ENCODE results near the gene SPTB.
A peak's percentile ranks its signal among the peaks of the same experiment; 100 is the strongest.

The SPTB gene

DNA sequence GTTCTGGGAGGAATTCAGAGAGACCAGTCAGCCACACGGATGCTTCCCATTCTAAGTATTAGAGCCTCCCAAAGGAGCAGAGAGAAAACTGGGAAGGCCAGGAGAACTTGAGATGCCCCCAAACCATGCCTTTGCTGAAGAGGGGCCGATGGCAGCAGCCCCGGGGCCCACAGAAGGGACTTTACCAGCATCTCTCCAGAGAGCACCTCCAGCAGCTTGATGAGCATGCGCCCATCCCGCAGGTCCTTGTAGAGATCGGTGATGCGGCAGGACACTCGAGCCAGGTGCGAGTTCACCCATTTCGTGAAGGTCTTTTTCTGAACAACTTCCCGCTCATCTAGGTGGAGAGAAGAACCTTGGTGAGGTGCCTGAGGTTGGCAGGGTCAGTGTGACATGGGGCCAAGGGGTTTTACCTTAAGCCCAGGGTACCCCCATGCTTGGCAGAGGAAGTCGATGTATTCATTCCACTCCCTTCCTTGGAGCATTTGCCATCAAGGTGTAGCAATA lies 74.9 kb downstream of the SPTB start:
- H3K4me3 ChIP-seq (ENCODE audit: control insufficient read depth, low read depth, low read length): no peak overlapping the region
- TF ChIP-seq, protein P1, sequence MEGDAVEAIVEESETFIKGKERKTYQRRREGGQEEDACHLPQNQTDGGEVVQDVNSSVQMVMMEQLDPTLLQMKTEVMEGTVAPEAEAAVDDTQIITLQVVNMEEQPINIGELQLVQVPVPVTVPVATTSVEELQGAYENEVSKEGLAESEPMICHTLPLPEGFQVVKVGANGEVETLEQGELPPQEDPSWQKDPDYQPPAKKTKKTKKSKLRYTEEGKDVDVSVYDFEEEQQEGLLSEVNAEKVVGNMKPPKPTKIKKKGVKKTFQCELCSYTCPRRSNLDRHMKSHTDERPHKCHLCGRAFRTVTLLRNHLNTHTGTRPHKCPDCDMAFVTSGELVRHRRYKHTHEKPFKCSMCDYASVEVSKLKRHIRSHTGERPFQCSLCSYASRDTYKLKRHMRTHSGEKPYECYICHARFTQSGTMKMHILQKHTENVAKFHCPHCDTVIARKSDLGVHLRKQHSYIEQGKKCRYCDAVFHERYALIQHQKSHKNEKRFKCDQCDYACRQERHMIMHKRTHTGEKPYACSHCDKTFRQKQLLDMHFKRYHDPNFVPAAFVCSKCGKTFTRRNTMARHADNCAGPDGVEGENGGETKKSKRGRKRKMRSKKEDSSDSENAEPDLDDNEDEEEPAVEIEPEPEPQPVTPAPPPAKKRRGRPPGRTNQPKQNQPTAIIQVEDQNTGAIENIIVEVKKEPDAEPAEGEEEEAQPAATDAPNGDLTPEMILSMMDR (IDR thresholded peaks at IDR 0.05; ENCODE audit: control insufficient read depth, insufficient read depth, low read depth, low read length, missing control alignments): no peak
- DNase-seq (ENCODE audit: low read depth): no peak

DNA sequence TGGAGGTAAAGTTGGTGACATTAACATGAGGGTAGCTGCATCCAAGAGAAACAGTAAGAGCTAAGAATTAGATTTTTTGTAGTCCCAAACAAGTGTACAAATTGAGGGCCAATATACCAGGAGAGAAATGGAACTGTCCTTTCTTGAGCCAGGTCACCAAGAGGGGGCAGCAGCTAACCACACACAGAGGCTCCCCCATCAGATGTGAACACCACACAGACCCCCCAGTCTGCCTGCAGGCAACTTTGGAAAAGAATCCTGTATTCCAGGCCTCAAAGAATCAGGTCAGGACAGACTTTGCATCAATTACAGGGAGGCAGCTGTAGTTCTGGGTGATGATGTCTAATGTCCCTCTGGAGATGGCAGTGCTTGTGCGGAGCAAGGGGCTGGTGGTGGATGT lies 77.9 kb downstream of the SPTB start:
- DNase-seq (ENCODE audit: low read depth): no peak
- TF ChIP-seq, protein P1 (IDR thresholded peaks at IDR 0.05; ENCODE audit: control insufficient read depth, insufficient read depth, low read depth, low read length, missing control alignments): peak; percentile 66
- no peak overlapping the region for H3K4me3 ChIP-seq (ENCODE audit: control insufficient read depth, low read depth, low read length)

DNA sequence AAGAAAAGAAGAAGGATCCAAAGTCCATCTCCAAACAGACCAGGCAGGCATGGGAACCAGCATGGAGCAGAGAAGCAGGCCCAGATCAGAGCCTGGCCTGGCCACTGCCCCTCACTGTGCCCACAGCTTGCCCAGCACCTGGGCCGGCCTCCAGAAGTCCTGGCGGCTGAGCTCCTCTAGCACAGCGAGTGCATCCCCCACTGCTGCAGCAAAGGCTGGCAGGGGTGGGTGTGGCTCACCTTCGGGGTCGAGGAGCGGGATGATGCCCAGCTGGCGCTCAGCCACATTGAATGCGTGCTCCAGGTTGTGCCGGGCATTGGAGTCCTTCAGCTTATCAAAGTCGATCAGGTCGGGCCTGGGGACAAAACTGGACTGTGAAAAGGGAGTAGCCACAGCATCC lies 78.7 kb downstream of the SPTB start:
- H3K4me3 ChIP-seq (ENCODE audit: control insufficient read depth, low read depth, low read length): no peak overlapping the region
- no peak for DNase-seq (ENCODE audit: low read depth)
- TF ChIP-seq, protein P1 (IDR thresholded peaks at IDR 0.05; ENCODE audit: control insufficient read depth, insufficient read depth, low read depth, low read length, missing control alignments): no peak

DNA sequence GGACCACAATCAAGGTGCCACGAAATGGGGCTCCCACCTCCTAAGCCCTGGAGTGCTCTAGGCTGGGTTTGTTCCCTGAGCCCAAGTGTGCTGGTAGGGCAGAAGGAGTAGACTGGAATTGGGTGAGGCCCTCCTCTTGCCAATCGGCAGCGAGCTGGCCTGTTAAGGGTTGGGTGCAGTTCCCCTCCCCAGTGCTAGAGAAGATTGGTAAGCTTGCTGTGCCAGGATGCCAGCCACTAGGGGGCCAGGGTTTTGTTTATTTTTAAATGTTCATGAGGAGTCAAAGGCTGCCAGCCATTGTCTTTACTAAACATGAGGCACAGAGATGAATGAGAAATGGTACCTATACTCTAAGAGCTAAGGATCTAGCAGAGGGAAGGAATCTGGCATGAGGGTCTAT lies 79.7 kb downstream of the SPTB start:
- TF ChIP-seq, protein P1 (IDR thresholded peaks at IDR 0.05; ENCODE audit: control insufficient read depth, insufficient read depth, low read depth, low read length, missing control alignments): peak; percentile 73
- no peak for DNase-seq (ENCODE audit: low read depth)

DNA sequence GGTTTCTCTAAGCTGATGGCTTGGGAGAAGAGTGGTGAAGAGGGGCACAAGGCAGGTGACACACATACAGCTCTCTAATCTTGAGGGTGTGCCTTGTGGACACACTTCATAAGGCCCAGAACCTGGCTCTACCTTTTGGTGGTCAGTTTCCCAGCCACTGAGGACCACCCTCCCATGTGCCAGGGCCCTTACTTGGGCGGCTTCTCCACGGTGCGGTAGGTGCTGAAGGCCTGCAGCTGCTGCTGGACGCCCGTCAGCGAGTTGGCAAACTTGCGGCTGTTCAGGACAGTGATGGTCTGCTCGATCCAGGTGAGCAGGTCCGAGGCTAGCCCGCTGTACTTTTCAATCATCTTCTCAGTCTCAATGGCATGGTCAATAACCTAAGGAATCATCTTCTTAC lies 80.2 kb downstream of the SPTB start:
- H3K4me3 ChIP-seq (ENCODE audit: control insufficient read depth, low read depth, low read length): no peak overlapping the region
- TF ChIP-seq, protein P1 (IDR thresholded peaks at IDR 0.05; ENCODE audit: control insufficient read depth, insufficient read depth, low read depth, low read length, missing control alignments): no peak
- DNase-seq (ENCODE audit: low read depth): no peak

More for the DNA sequence above, 79.7 kb downstream of the SPTB start:
- no peak overlapping the region for H3K4me3 ChIP-seq (ENCODE audit: control insufficient read depth, low read depth, low read length)

DNA sequence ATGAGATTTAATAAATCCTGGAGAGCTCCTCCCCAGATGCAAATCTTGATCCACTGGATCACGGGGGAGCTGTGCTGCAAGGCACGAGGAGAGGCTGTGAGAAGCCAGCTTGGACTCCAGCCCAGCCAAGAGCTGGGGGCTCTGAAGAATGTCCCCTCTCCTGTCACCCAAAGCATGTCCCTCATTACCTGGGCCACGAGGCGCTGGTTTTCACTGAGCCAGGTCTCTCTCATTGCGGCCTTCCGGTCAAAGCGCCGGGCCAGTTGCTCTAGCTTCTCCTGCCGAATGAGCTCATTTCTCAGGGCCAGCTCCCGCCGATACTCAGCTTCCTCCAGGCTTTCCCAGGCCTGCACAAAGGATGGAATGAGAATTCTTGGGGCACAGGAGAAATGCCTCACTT lies 83.3 kb downstream of the SPTB start:
- DNase-seq (ENCODE audit: low read depth): no peak
- TF ChIP-seq, protein P1 (IDR thresholded peaks at IDR 0.05; ENCODE audit: control insufficient read depth, insufficient read depth, low read depth, low read length, missing control alignments): no peak
- H3K4me3 ChIP-seq (ENCODE audit: control insufficient read depth, low read depth, low read length): no peak overlapping the region

DNA sequence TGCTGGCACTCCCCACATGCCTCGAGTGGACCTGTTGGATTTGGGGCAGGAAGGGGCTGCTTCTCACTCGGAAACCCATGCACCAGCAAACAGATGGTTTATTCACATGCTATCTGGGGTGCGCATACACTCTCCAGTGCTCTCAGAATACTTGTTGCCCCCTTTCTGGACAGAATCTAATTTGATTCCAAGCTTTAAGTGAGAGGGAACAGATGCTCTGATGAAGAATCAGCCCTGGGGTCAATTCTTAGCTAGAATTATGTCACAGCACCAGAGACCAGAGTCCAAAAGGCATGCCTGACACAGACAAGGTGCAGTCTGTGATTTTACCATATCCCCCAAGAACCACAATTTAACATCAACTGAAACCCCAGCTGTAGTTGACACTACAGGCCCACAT lies 83.8 kb downstream of the SPTB start:
- no peak for DNase-seq (ENCODE audit: low read depth)
- H3K4me3 ChIP-seq (ENCODE audit: control insufficient read depth, low read depth, low read length): no peak overlapping the region
- TF ChIP-seq, protein P1 (IDR thresholded peaks at IDR 0.05; ENCODE audit: control insufficient read depth, insufficient read depth, low read depth, low read length, missing control alignments): no peak
